HUDEP-2 (cell line): ENCODE measurements around the gene AK1.
A peak's percentile ranks its signal among the peaks of the same experiment; 100 is the strongest.

Experiments
- DNase-seq, 76 experiments: peaks; one replicate each; lab custom pipeline; 2025; ENCODE audit not compliant: unreplicated experiment in 76 of 76; lab: John Stamatoyannopoulos, UW

AK1 gene

GRCh38 chr9:127877566-127877998, at the start of gene AK1:
Gene AK1 (minus strand): TSS chr9:127877675. CDS start chr9:127874617, 3,058 bp downstream.
- DNase-seq = peak in 1 of 76 experiments; percentile 18

GRCh38 chr9:127926906-127927200, 49.4 kb upstream of the AK1 start:
- DNase-seq = no peak

GRCh38 chr9:127925959-127926905, 48.8 kb upstream of the AK1 start:
- DNase-seq = no peak

GRCh38 chr9:127924736-127925444, 47.4 kb upstream of the AK1 start:
- no peak for DNase-seq

- no peak for DNase-seq
Observed at GRCh38 chr9:127923771-127924170, 46.3 kb upstream of the AK1 start.

GRCh38 chr9:127923046-127923445, 45.6 kb upstream of the AK1 start:
- DNase-seq = no peak

DNA sequence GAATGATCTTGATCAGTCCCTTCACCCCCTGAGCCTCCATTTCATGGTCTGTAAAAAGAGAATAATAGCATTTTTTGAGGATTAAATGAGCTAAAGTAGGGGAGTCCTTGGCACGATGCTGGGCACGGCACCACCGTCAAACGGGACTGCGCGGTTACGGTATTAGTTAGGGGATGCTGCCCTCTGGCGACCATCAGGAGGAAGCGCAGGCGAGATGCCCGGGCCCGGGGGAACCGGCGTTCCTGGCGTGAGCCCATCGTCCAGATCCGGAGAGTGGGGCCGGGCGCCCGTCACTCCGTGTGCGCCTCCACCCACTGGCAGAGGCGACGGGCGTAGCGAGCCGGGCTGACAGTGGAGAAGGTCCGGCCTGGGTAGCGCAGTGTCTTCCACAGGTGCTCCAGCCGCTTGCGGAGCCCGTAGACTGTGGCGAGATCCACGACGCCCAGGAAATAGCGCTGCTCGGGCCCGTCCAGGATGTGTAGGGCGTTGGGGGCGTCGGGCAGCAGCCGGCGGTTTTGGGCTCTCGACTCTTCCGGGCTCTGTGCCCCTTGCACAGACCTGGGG, 44.2 kb upstream of the AK1 start:
- peak in 44 of 76 experiments; percentile 17 to 70 (median 44) for DNase-seq

DNA sequence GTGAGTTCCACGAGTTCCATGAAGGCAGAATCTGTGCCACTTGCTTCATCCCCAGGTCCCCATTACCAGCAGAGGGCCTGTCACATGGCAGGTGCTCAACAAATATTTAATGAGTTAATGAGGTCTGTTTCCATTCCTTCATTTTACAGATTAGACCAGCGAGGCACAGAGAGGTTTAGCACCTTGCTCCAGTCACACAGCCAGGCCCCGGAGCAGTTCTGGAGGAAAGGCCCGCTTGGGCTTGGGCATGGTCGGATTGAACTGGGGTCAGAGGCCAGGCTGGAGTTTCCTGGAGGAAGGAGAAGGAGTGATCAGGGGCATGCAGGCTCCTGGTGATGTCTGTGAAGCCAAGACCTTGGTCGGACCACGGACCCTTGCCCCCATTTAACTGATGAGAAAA, 43.3 kb upstream of the AK1 start:
- no peak for DNase-seq

GRCh38 chr9:127919253-127919815, 41.9 kb upstream of the AK1 start:
- DNase-seq = peak in 12 of 76 experiments; percentile 22 to 61 (median 34)

DNA sequence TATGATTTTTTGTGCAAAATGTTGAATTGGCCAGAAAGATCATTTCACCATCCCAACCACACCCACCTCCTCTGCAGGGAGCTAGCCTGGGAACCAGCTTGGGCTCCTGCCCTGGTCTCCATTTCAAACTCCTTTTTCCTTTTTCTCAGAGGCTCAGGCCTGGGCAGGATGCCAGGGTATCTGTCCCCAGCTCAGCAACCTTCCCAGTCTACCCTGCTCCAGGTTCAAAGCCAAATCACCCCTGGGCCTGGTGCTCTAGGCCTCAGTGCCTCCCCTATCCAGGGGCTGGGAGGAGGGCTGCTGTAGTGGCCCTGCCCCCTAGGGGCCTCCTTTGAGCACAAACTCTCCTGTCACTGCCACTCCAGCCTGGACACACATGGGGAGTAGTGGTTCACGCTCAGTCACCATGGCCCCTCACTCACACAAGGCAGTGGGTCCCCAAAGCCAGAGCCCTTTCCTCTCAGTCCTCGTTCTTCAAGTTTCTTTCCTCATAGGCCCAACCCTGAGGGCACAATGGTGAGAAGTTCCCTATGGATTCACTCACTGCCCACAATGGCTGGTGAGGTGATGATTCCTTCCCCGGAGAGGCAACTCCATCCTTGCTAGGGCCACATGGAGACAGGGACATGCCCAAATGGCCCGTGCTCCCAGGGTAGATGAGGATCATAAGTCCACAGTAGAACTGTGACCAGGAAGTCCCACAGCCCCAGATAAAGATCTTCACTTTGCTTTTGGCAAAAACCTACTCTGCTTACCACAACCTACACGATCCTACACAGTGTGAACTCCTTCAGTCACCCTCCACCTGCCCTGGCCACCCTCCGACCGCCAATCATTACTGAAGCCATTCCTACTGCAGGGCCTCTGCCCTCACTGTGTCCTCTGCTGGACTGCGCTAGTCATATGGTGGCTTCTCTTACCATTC, 41.0 kb upstream of the AK1 start:
- peak in 41 of 76 experiments; percentile 11 to 60 (median 37) for DNase-seq

- DNase-seq = no peak
Observed at GRCh38 chr9:127917603-127918002, 40.1 kb upstream of the AK1 start.

DNA sequence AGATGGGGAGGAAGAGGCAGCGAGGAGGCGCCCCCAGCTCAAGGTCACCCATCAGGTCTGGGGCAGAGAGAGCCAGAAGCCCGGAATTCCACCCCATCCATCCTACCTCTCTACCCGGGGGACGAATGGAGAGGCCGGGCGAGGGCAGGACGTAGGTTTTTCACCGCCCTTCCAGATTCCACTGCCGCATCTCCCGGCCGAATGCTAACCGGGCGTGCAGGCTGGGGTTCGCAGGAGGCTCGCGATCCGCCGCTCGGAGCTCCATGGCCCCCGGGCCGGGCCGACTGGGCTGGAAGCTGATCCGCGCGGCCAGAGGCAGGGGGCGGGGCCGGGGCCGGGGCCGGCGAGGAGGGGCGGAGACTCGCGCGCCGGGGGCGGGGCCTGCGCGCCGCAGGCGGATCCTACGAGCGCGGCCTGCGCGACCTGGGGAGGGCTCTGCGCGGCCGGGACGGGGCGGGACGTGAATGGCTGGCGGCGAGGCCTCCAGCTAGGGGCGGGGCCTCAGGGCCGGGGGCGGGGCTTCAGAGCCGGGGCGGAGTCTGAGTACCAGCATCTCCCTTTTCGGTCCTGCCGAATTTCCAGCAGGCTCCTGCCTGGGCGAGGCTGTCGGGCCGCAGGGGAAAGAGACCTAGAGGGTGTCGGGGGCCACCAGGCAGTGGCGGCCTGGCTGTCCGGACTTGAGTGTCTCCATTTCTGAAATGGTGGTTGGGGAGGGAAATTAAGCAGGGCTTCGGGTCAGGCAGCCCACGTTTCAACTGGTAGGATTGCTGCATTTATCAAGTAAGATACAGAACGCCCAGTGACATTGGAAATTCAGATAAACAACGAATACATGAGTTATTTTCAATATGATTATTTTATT, 39.5 kb upstream of the AK1 start, which contains the start of gene ST6GALNAC4:
Gene ST6GALNAC4 (minus strand): TSS at position 322 of the 862 bp plus-strand sequence. CDS start 622 bp downstream, outside the sequence.
- peak in 73 of 76 experiments; percentile 49 to 98 (median 91) for DNase-seq

DNA sequence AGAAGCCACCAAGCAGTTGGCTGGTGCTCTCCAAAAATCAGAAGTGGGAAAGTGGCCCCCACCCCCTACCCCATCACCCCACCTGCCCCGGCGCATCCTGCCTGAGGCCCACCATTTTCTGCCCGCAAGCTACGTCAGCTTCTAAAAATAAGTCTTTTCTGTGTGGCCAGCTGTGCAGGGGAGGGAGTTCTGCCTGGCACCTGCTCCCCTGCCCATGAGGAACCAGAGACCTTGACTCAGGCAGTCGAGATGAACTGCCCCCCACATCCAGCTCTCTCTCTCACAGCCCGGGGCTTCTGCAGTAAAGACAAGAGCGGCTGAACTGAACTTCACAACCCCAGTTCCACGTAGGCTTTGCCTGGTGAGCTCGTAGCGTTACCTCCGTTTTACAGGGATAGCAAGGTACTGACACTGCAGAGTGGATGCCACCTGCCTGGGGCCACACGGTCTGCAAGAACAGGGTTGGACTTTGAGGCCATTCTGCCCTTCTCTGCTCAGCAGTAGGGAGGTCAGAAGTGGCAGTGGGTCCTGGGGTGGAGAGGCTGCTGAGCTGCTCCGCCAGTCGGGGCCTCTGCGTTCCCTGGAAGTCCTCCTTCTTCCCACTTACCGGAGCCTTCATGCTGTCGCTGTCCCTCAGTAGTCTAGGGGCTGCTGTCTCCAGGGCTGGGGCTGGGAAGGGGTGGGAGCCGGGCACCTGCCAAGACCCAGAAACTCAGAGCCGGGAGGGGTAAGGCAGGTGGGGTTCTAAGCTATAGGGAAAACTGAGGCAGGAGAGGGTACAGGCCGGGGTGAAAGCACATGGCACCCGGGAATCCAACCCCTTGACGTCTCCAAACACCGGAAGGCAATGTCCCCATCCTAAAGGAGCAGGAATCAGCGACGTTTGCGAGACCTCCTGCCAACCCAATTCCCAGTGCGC, 38.6 kb upstream of the AK1 start:
- DNase-seq = peak in 3 of 76 experiments; percentile 34 to 39 (median 35)

DNA sequence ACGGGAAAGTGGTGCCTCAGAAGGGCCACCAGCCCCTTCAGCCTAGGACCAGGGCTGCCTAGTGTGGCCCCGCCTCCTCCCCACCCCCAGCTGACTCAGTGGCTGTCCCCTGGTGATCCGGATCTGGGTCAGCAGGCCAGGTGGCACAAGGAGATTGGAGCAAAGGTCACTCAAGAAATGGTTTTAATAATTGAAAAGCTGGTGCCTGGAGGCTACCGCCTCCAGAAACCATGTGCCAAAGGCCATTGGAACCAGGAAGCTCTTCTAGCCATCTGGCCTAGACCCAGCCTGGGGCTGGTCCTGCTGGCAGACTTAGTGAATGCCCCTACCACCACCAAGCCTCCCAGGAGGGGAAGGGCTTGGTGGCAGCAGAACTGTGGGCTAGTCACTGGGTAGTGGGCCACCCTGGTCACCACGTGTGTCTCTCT, 37.9 kb upstream of the AK1 start:
- DNase-seq = peak in 65 of 76 experiments; percentile 24 to 79 (median 57)

DNA sequence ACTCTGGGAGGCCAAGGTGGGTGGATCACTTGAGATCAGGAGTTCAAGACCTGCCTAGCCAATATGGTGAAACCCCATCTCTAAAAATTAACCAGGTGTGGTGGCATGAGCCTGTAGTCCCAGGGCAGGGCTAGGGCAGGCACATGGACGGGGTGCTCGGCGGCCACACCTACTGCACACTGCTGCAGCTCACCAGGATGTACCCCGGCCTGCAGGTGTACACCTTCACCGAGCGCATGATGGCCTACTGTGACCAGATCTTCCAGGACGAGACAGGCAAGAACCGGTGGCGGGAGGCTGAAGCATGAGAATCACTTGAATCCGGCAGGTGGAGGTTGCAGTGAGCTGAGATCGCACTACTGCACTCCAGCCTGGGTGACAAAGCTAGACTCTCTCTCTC, 36.2 kb upstream of the AK1 start:
- no peak for DNase-seq

DNA sequence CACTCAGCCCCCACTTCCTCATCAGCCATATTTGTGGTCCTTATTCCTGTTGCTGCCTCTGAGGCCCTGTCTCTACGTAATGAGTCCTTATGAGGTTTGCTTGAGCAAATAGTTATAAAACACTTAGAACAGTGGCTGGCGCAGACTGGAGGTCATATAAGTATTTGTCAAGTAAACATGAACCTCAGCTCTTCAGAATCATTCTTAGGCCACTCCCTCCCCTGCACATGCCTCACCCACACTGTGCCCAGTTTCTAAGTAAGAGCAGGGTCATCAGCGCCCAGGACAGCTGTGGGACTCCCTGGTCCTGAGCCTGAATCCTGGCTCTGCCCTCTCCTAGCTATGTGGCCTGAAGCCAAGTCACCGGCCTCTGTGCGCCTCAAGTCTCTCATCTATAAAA, 35.4 kb upstream of the AK1 start:
- no peak for DNase-seq

DNA sequence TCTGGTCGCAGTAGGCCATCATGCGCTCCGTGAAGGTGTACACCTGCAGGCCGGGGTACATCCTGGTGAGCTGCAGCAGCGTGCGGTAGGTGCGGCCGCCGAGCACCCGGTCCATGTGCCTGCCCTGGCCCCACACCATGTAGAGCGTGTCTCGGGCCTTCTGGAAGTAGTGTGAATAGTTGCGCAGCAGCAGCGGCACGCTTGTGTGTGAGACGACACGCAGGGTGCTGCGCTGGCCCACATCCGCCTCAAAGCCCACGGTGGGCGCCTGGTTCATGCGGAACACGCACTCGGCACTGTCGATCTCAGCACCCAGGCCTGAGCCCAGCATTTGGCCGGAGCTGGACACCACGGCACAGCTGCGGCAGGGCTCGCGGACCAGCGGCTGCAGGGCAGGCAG, 34.8 kb upstream of the AK1 start:
- DNase-seq = no peak
